HG03354 (cell line): ENCODE results near the gene GMPPA.
A peak's percentile ranks its signal among the peaks of the same experiment; 100 is the strongest.

Experiments used
- ATAC-seq: cut with Tn5 transposase; IDR thresholded peaks from one replicate; pipeline ENCODE4 v1.9.1; 2021; ENCODE audit warnings: mild to moderate bottlenecking; ENCODE audit not compliant: unreplicated experiment, poor library complexity, severe bottlenecking

Gene GMPPA

DNA sequence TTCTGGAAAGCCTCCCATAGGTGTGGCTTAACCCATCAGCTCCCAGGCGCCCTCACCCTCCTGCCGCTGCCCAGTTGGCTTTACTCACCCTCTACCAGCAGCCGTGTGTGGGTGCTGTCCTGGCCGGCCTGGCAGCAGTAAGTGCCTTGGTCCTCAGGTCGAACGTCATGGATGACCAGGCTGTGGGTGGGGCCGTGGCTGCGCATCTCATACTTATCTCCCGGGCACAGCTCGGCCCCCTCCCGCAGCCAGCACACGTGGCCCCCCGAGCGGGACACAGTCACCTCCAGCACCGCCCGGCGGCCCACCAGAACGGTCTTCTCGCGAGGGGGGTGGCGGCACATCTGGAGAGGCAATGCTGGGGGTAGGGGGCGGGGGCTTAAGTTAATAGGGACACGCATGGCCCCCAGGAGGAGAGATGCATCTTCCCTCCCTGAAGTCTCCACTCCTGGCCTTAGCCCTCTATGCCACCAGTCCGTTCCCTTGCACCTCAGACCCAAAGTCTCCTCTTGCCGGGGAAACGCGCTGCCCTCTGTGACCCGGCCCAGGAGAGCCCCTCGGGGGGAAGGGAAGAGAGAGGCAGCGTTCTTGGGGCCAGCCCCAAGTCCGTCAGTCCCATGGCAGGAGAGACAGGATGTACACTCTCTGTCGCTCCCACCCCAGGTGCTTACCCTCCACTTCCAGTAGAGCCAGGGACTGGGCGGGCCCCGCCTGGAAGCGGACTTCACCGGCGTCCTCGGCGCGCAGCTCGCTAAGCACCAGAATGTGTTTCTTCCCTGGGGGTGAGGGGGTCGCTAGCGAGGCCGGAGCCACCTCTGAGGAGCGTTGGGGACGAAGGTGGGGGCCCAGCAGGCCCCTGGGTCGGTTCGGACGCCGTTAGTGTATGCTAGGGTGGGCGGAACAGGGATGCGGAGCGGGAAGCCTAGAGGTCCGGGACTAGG, 53.0 kb downstream of the GMPPA start:
- peak; percentile 11 for ATAC-seq

GRCh38 chr2:219552382-219553167, 53.9 kb downstream of the GMPPA start:
- peak; percentile 93 for ATAC-seq

DNA sequence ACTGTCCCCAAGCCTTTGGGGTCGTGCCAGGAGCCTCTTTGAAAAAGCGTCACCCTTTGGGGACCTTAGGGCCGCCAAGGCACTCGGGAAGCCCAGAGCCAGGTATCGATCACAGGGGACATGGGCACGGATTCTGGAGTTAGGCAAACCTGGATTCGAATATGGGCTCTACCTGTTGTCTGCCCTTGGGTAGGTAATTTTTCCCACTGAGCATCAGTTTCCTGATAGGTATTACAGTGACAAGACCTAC, 54.4 kb downstream of the GMPPA start:
- no peak for ATAC-seq

GRCh38 chr2:219553463-219553963, 54.8 kb downstream of the GMPPA start:
- no peak for ATAC-seq

- ATAC-seq = no peak
Measured at GRCh38 chr2:219554350-219554749, 55.7 kb downstream of the GMPPA start.

- no peak for ATAC-seq
Measured at GRCh38 chr2:219555956-219556355, 57.3 kb downstream of the GMPPA start.

DNA sequence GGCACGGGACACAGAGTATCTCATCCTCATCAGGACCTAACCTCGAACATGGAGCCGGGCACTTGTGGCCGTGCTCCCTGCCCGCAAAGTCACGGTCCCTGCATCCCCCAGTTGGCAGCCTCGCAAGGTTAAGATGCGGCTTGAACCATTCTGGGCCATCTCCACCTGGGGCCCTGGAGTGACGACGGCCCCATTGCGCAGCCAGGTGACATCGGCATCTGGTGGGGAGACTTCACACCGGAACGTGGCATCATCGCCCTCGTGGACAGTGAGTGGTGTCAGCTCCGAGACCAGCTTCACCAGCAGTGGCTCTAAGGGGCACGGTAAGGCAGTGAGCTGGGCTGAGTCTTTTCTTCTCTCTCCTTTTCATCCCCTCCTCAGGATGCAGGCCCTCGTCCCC, 57.7 kb downstream of the GMPPA start:
- ATAC-seq = no peak
